HepG2 (cell line): ENCODE results near the gene TECPR1. TPM values are rescaled to one million over a fixed set of nuclear protein-coding genes. Genes with fewer than 3 reads are reported as not detected.

ENCODE experiments used
- ATAC-seq: fragments of 200-7000 bp; cut with Tn5 transposase; 3 replicates; pipeline ENCODE4 v1.9.1; 2020; ENCODE audit warnings: mild to moderate bottlenecking, moderate library complexity
- BruUV-seq: library from RNA; stranded (reverse); fragments of 400-500 nt; replicated peaks from 2 replicates; lab custom pipeline; 2021; lab: Mats Ljungman, UMichigan
- CTCF ChIA-PET: fragments of 300-600 bp; formaldehyde crosslinking; extraction: SDS; loops from one replicate; lab custom pipeline; 2021; ENCODE audit warnings: low total read pairs, inconsistent platforms, low intra/inter-chr PET ratio; lab: Yijun Ruan, JAX
- POLR2A ChIA-PET: fragments of 350-600 bp; sonication (Branson Sonifier 250); formaldehyde crosslinking; loops from one replicate; lab custom pipeline; 2020; ENCODE audit warnings: antibody characterized with exemption, inconsistent platforms; lab: Yijun Ruan, JAX
- DNase-seq: peaks from one replicate; pipeline ENCODE4 v3.0.0-alpha.2; 2015; ENCODE audit warnings: low spot score
- FAIRE-seq: peaks from 3 replicates; lab custom pipeline; 2011; peaks lifted over from hg19 to GRCh38; lab: Jason Lieb, UNC
- H2AFZ ChIP-seq: one replicate; pipeline ENCODE4 v1.6.1; 2011; ENCODE audit warnings: low read length, inconsistent platforms
- H3K27ac ChIP-seq: fragments of 300-600 bp; 3 replicates; pipeline ENCODE4 v1.8.0; 2011; ENCODE audit warnings: mixed run types, mild to moderate bottlenecking, mixed read lengths, low read length, inconsistent platforms; ENCODE audit not compliant: insufficient read depth; ENCODE audit errors: extremely low read length
- H3K27me3 ChIP-seq, 2 experiments: fragments of 200-600 bp in 1 of 2; 2 replicates in 1 of 2; 3 replicates in 1 of 2; pipeline versions ENCODE4 v1.6.0 to v1.8.0; 2011; ENCODE audit warnings: low read length in 2 of 2, mild to moderate bottlenecking in 2 of 2, moderate library complexity in 2 of 2, inconsistent platforms in 1 of 2; ENCODE audit not compliant: insufficient read depth in 2 of 2, control insufficient read depth in 1 of 2
- H3K36me3 ChIP-seq, 2 experiments: fragments of 200-600 bp in 1 of 2; replicated peaks in 1 of 2; 2 replicates in 1 of 2; 3 replicates in 1 of 2; pipeline versions ENCODE4 v1.5.1 to v1.8.0; 2011; ENCODE audit warnings: low read length in 2 of 2, inconsistent platforms in 1 of 2; ENCODE audit not compliant: insufficient read depth in 2 of 2, control insufficient read depth in 1 of 2
- H3K4me1 ChIP-seq: 2 replicates; pipeline ENCODE4 v1.5.1; 2012; ENCODE audit warnings: low read length, inconsistent platforms; ENCODE audit not compliant: insufficient read depth
- H3K4me2 ChIP-seq: 2 replicates; pipeline ENCODE4 v1.6.0; 2011; ENCODE audit warnings: low read depth, low read length, inconsistent platforms
- H3K4me3 ChIP-seq, 3 experiments: fragments of 200-600 bp in 1 of 3; sonication (generic), shearing (Covaris generic) in 1 of 3; replicated peaks in 1 of 3; 2 replicates each; pipeline ENCODE4 v1.5.1; 2011 to 2016; ENCODE audit warnings: low read length in 3 of 3, inconsistent platforms in 2 of 3, low read depth in 2 of 3, mild to moderate bottlenecking in 2 of 3, control low read depth in 1 of 3, mixed read lengths in 1 of 3; ENCODE audit not compliant: insufficient read depth in 1 of 3
- H3K79me2 ChIP-seq: one replicate; pipeline ENCODE4 v1.6.1; 2011; ENCODE audit warnings: low read length, inconsistent platforms; ENCODE audit not compliant: insufficient read depth
- H3K9ac ChIP-seq: 2 replicates; pipeline ENCODE4 v1.6.0; 2011; ENCODE audit warnings: mild to moderate bottlenecking, low read depth, low read length, inconsistent platforms; ENCODE audit not compliant: insufficient read depth
- H3K9me3 ChIP-seq: 2 replicates; pipeline ENCODE4 v1.5.1; 2012; ENCODE audit warnings: mild to moderate bottlenecking, low read length
- H4K20me1 ChIP-seq: 2 replicates; pipeline ENCODE4 v1.6.0; 2011; ENCODE audit warnings: inconsistent platforms, mild to moderate bottlenecking, low read length, moderate library complexity; ENCODE audit not compliant: insufficient read depth
- HDAC2 ChIP-seq: sonication (generic); formaldehyde crosslinking; IDR thresholded peaks from 2 replicates; pipeline ENCODE4 v1.4.0; 2020; ENCODE audit warnings: missing genetic modification reagents
- KLF13 ChIP-seq: sonication (generic); formaldehyde crosslinking; IDR thresholded peaks from 2 replicates; pipeline ENCODE4 v1.4.0; 2020; ENCODE audit warnings: mild to moderate bottlenecking, missing genetic modification reagents
- MIER2 ChIP-seq: IDR thresholded peaks from 2 replicates; pipeline ENCODE4 v1.6.1; 2016; ENCODE audit warnings: missing biosample characterization, missing genetic modification reagents
- RELA ChIP-seq: sonication (generic); formaldehyde crosslinking; IDR thresholded peaks from 2 replicates; pipeline ENCODE4 v1.4.0; 2020; ENCODE audit warnings: missing genetic modification reagents
- SIN3B ChIP-seq: fragments of 150-350 bp; IDR thresholded peaks from 2 replicates; pipeline ENCODE4 v1.6.1; 2014; ENCODE audit warnings: low read length
- SUZ12 ChIP-seq: fragments of 150-350 bp; IDR thresholded peaks from 2 replicates; pipeline ENCODE4 v1.6.1; 2014; ENCODE audit warnings: low read depth, low read length
- ZFY ChIP-seq: sonication (generic); formaldehyde crosslinking; IDR thresholded peaks from 2 replicates; pipeline ENCODE4 v1.4.0; 2020; ENCODE audit warnings: missing genetic modification reagents
- ZNF225 ChIP-seq: sonication (generic); formaldehyde crosslinking; IDR thresholded peaks from 2 replicates; pipeline ENCODE4 v1.4.0; 2020; ENCODE audit warnings: mild to moderate bottlenecking, missing genetic modification reagents
- ZNF317 ChIP-seq: sonication (generic); formaldehyde crosslinking; IDR thresholded peaks from 2 replicates; pipeline ENCODE4 v1.5.0; 2020; ENCODE audit warnings: mild to moderate bottlenecking, missing genetic modification reagents
- ZNF331 ChIP-seq: sonication (generic); formaldehyde crosslinking; IDR thresholded peaks from 2 replicates; pipeline ENCODE4 v1.4.0; 2020; ENCODE audit warnings: missing genetic modification reagents
- WGBS: methylation state at CpG from one replicate; pipeline ENCODE4 v1.1.6; 2017; ENCODE audit warnings: low lambda C conversion rate; 5-methylcytosine and 5-hydroxymethylcytosine counted together
- in situ Hi-C: cut with HindIII; loops from 2 replicates; pipeline ENCODE4 v1.10.0; 2017; ENCODE audit warnings: low pct_unique_long_range_greater_than_20kb; ENCODE audit not compliant: extremely low pct_ligation_motif_present
- intact Hi-C: fragments of 100-400 bp; cut with micrococcal nuclease; formaldehyde crosslinking; loops from one replicate; pipeline ENCODE4 v1.10.0; 2022; ENCODE audit not compliant: unreplicated experiment
- polyA plus RNA-seq, 8 experiments: library from polyadenylated mRNA; depleted of rRNA in 3 of 8; stranded (reverse) in 7 of 8; unstranded in 1 of 8; fragments of >200 nt; fragmentation: Illumina TruSeq in 4 of 8; extraction: Trizol in 4 of 8; gene quantifications; 2 replicates each; pipeline versions ENCODE4 v1.2.1 to v1.2.3, GENCODE V29; 2011 to 2016; ENCODE audit warnings: low read depth in 4 of 8, missing spikeins in 1 of 8, mixed read lengths in 1 of 8; ENCODE audit not compliant: insufficient read depth in 1 of 8
- total RNA-seq, 5 experiments: library from RNA; depleted of rRNA; stranded (reverse); fragments of >200 nt; fragmentation: Illumina TruSeq; extraction: Trizol; gene quantifications; 2 replicates each; pipeline ENCODE4 v1.2.3, GENCODE V29; 2016; ENCODE audit warnings: low read depth in 1 of 5
- TF ChIP-seq, protein P1 (sequence below): sonication (generic); formaldehyde crosslinking; IDR thresholded peaks from 2 replicates; pipeline ENCODE4 v1.8.0; 2022; ENCODE audit warnings: missing genetic modification reagents, low read depth, mild to moderate bottlenecking, borderline replicate concordance
- TF ChIP-seq, protein P2 (sequence below): sonication (generic); formaldehyde crosslinking; IDR thresholded peaks from 2 replicates; pipeline ENCODE4 v1.5.1; 2020; ENCODE audit warnings: mild to moderate bottlenecking, moderate library complexity, missing genetic modification reagents
- TF ChIP-seq, protein P3 (sequence below): sonication (generic); formaldehyde crosslinking; IDR thresholded peaks from 2 replicates; pipeline ENCODE4 v1.8.1; 2023; ENCODE audit warnings: mild to moderate bottlenecking, missing genetic modification reagents
- TF ChIP-seq, protein P4 (sequence below): IDR thresholded peaks from 2 replicates; pipeline ENCODE4 v1.6.1; 2016
- TF ChIP-seq, protein P5 (sequence below): sonication (generic); formaldehyde crosslinking; IDR thresholded peaks from 2 replicates; pipeline ENCODE4 v1.4.0; 2020; ENCODE audit warnings: low read depth, missing genetic modification reagents

The TECPR1 gene
- total and polyA plus RNA-seq, 2 of the 13 experiments (the other 11 are each of a cell fraction or from before 2014, with no cell fraction given), result 2.3 to 6.3 TPM

DNA sequence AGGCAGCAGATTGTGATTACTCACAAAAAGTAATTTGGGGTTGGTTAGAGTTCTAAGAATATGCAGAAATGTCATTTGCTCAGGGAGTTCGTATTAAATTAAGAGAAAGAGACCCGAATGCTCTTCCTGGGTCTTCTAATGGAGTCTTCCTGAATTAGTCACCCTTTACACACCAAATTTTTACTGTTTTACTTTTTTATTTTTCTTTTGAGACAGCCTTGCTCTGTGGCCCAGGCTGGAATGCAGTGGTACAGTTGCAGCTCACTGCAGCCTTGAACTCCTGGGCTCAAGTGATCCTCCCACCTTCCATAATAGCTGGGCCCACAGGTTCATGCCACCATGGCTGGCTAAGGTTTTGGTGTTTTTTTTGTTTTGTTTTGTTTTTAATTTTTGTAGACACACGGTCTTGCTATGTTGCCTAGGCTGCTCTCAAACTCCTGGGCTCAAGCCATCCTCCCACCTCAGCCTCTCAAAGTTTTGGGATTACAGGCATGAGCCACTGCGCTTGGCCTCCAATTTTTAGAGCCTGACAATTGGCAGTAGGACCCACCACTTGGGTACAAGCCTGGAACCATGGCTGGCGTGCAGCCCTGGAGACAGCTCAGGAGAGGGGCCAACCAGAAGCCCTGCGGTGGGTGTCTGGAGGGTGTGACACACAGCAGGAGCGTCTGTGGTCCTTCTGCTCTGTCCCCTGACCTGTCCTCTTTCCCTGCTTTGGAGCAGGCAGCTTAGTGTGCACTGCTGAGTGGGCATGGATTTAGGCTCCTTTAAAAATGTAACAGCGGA lies 57.2 kb downstream of the TECPR1 start:
- Histone ChIP-seq H3K9me3 (no peaks in the 10 kb centered on the region), H3K9ac (no peak overlapping the region), H3K79me2 (peaks cover 5% of the 10 kb centered on the region), H2AFZ (no peak overlapping the region), H3K27ac (no peak overlapping the region), H4K20me1 (0 out of 2 replicates have a peak, but pooled peaks cover 6% of the 10 kb centered on the region), H3K36me3 (peaks cover 27 to 67% of the 10 kb centered on the region in 2 experiments), H3K4me2 (no peak overlapping the region), H3K27me3 (no peaks in the 10 kb centered on the region), H3K4me3 (no peak overlapping the region), H3K4me1 (peaks cover 17% of the 10 kb centered on the region; the same call in 1 of the 2 replicates)
- DNase-seq (no peak), ATAC-seq (peak; percentile 58), FAIRE-seq (no peak)
- ChIA-PET CTCF (no interaction called here), POLR2A (no interaction called here)
- in situ Hi-C loops (no loop called here), intact Hi-C loops (no loop called here)
- WGBS, result 93% methylated on average over 8 of the region's 8 CpGs
- no TSS peak for BruUV-seq
- TF ChIP-seq MIER2 (CRISPR knock-in tag), result no peak
- TF ChIP-seq ZNF225 (CRISPR knock-in tag), result no peak
- TF ChIP-seq ZFY (CRISPR knock-in tag), result no peak
- TF ChIP-seq, protein P1, sequence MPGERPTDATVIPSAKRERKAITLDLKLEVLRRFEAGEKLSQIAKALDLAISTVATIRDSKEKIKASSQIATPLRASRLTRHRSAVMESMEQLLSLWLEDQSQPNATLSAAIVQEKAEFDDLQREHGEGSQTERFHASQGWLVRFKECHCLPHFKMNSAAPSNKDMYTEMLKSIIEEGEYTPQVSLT (CRISPR knock-in tag), result no peak
- no peak for TF ChIP-seq ZNF331 (CRISPR knock-in tag)
- TF ChIP-seq, protein P2, sequence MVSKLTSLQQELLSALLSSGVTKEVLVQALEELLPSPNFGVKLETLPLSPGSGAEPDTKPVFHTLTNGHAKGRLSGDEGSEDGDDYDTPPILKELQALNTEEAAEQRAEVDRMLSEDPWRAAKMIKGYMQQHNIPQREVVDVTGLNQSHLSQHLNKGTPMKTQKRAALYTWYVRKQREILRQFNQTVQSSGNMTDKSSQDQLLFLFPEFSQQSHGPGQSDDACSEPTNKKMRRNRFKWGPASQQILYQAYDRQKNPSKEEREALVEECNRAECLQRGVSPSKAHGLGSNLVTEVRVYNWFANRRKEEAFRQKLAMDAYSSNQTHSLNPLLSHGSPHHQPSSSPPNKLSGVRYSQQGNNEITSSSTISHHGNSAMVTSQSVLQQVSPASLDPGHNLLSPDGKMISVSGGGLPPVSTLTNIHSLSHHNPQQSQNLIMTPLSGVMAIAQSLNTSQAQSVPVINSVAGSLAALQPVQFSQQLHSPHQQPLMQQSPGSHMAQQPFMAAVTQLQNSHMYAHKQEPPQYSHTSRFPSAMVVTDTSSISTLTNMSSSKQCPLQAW, result no peak
- TF ChIP-seq, protein P3, sequence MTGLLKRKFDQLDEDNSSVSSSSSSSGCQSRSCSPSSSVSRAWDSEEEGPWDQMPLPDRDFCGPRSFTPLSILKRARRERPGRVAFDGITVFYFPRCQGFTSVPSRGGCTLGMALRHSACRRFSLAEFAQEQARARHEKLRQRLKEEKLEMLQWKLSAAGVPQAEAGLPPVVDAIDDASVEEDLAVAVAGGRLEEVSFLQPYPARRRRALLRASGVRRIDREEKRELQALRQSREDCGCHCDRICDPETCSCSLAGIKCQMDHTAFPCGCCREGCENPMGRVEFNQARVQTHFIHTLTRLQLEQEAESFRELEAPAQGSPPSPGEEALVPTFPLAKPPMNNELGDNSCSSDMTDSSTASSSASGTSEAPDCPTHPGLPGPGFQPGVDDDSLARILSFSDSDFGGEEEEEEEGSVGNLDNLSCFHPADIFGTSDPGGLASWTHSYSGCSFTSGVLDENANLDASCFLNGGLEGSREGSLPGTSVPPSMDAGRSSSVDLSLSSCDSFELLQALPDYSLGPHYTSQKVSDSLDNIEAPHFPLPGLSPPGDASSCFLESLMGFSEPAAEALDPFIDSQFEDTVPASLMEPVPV (CRISPR knock-in tag), result no peak
- no peak for TF ChIP-seq SIN3B
- TF ChIP-seq, protein P4, sequence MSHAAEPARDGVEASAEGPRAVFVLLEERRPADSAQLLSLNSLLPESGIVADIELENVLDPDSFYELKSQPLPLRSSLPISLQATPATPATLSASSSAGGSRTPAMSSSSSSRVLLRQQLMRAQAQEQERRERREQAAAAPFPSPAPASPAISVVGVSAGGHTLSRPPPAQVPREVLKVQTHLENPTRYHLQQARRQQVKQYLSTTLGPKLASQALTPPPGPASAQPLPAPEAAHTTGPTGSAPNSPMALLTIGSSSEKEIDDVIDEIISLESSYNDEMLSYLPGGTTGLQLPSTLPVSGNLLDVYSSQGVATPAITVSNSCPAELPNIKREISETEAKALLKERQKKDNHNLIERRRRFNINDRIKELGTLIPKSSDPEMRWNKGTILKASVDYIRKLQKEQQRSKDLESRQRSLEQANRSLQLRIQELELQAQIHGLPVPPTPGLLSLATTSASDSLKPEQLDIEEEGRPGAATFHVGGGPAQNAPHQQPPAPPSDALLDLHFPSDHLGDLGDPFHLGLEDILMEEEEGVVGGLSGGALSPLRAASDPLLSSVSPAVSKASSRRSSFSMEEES (CRISPR knock-in tag), result no peak
- TF ChIP-seq, protein P5, sequence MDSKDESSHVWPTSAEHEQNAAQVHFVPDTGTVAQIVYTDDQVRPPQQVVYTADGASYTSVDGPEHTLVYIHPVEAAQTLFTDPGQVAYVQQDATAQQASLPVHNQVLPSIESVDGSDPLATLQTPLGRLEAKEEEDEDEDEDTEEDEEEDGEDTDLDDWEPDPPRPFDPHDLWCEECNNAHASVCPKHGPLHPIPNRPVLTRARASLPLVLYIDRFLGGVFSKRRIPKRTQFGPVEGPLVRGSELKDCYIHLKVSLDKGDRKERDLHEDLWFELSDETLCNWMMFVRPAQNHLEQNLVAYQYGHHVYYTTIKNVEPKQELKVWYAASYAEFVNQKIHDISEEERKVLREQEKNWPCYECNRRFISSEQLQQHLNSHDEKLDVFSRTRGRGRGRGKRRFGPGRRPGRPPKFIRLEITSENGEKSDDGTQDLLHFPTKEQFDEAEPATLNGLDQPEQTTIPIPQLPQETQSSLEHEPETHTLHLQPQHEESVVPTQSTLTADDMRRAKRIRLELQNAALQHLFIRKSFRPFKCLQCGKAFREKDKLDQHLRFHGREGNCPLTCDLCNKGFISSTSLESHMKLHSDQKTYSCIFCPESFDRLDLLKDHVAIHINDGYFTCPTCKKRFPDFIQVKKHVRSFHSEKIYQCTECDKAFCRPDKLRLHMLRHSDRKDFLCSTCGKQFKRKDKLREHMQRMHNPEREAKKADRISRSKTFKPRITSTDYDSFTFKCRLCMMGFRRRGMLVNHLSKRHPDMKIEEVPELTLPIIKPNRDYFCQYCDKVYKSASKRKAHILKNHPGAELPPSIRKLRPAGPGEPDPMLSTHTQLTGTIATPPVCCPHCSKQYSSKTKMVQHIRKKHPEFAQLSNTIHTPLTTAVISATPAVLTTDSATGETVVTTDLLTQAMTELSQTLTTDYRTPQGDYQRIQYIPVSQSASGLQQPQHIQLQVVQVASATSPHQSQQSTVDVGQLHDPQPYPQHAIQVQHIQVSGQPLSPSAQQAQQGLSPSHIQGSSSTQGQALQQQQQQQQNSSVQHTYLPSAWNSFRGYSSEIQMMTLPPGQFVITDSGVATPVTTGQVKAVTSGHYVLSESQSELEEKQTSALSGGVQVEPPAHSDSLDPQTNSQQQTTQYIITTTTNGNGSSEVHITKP (CRISPR knock-in tag), result no peak
- TF ChIP-seq SUZ12, result no peak
- no peak for TF ChIP-seq RELA
- no peak for TF ChIP-seq ZNF317
- TF ChIP-seq KLF13 (CRISPR knock-in tag), result no peak
- TF ChIP-seq HDAC2 (CRISPR knock-in tag), result no peak
